Adipocyte (in vitro differentiated cells): ENCODE measurements around the gene SRC.
"Not testable (repeated sequence)": the region's sequence is repeated elsewhere in the genome, so short reads cannot be mapped to it uniquely, and the experiment has no call there.

Experiments used
- DNase-seq: peaks from one replicate; pipeline ENCODE4 v3.0.0-alpha.2; 2015; ENCODE audit warnings: low read depth
- H3K27me3 ChIP-seq: replicated peaks from 2 replicates; pipeline ENCODE4 v1.7.0; 2013; ENCODE audit warnings: mild to moderate bottlenecking, low read length, moderate library complexity; ENCODE audit not compliant: control insufficient read depth, insufficient read depth
- H3K36me3 ChIP-seq: 2 replicates; pipeline ENCODE4 v1.7.0; 2013; ENCODE audit warnings: low read length, mild to moderate bottlenecking, moderate library complexity; ENCODE audit not compliant: control insufficient read depth, insufficient read depth, severe bottlenecking
- H3K4me1 ChIP-seq: 2 replicates; pipeline ENCODE4 v1.7.0; 2013; ENCODE audit warnings: mild to moderate bottlenecking, low read length, moderate library complexity; ENCODE audit not compliant: control insufficient read depth, insufficient read depth
- H3K4me3 ChIP-seq: 2 replicates; pipeline ENCODE4 v1.7.0; 2013; ENCODE audit warnings: mild to moderate bottlenecking, low read length, moderate library complexity
- H3K9ac ChIP-seq: 2 replicates; pipeline ENCODE4 v1.7.0; 2013; ENCODE audit warnings: mild to moderate bottlenecking, low read length, moderate library complexity
- H3K9me3 ChIP-seq: 2 replicates; pipeline ENCODE4 v1.7.0; 2013; ENCODE audit warnings: mild to moderate bottlenecking, low read length, moderate library complexity; ENCODE audit not compliant: control insufficient read depth

SRC gene

DNA sequence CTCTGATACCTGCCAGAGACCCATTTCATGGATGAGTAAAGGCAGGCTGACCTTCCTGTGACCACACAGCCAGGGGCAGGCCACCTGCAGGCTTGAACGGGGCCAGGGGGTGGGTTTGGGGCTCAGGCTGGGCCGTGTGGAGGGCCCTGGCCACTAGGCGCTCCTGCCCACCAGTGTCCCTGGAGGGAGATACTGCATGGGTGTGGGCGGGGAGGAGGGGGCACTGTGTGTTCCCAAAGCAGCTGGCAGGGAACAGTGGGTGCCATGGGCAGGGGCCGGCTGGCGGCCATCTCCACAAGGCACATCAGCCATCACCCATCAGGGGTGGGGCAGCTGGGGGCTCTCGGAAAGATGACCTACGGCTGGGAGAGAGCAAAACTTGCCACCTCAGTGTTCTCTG, 15.4 kb downstream of the SRC start:
- H3K27me3 ChIP-seq, result no peaks in the 10 kb centered on the region
- DNase-seq, result no peak
- no peak overlapping the region for H3K4me3 ChIP-seq
- no peak overlapping the region for H3K9ac ChIP-seq
- peaks cover 19% of the 10 kb centered on the region for H3K4me1 ChIP-seq
- peaks cover 13% of the 10 kb centered on the region for H3K36me3 ChIP-seq
- H3K9me3 ChIP-seq, result no peaks in the 10 kb centered on the region

DNA sequence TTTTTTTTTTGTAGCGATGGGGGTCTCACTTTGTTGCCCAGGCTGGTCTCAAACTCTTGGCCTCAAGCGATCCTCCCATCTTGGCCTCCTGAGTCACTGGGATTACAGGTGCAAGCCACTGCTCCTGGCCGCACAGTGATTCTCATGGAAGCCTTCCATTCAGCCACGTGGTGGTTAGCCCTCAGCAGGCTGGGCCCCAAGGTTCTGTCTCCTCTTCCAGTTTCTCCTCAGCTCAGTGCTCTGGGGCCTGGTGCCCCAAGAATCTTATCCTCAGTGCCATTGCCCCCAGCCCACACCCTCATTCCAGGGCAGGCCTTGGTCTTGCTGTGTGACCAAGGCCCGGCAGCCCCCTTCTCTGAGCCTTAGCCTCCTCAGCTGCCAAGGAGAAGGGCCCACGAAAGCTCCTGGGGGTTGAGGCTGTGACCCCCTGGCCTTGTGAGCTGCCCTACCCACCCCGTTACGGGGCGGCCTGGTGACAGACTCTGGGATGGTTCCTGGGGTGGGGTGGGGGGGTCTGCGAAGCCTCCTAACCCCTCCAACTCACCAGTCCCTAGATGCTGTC, 16.4 kb downstream of the SRC start:
- H3K9ac ChIP-seq, result no peak overlapping the region
- DNase-seq, result no peak
- no peaks in the 10 kb centered on the region for H3K9me3 ChIP-seq
- H3K4me3 ChIP-seq, result no peak overlapping the region
- H3K4me1 ChIP-seq, result peaks cover 14% of the 10 kb centered on the region
- H3K27me3 ChIP-seq, result no peaks in the 10 kb centered on the region
- peaks cover 17% of the 10 kb centered on the region for H3K36me3 ChIP-seq

DNA sequence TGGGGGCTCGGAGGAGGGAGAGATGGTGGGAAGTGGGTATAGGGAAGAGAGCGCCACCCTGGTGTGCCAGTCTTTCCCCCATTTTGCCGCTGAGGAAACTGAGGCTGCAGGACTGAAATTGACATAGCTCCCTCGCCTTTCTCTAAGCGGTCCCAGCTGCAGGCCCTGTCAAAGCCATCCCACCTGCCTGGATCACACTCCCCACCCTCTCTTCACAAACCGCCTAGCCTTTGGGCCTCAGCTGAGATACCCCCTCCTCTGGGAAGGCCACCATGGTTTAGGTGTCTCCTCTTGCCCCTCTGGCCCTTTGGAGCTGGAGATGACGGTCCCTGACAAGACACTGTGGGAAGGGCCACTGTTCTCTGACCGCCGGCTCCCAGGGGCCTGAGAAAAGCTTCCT, 16.9 kb downstream of the SRC start:
- Histone ChIP-seq H3K9ac (no peak overlapping the region), H3K9me3 (no peaks in the 10 kb centered on the region), H3K4me3 (no peak overlapping the region), H3K36me3 (peaks cover 17% of the 10 kb centered on the region), H3K27me3 (no peaks in the 10 kb centered on the region), H3K4me1 (peaks cover 14% of the 10 kb centered on the region)
- DNase-seq, result no peak

- Histone ChIP-seq H3K9ac (no peak overlapping the region), H3K4me3 (no peak overlapping the region), H3K9me3 (no peaks in the 10 kb centered on the region), H3K4me1 (peaks cover 10% of the 10 kb centered on the region), H3K36me3 (peaks cover 17% of the 10 kb centered on the region), H3K27me3 (no peaks in the 10 kb centered on the region)
- no peak for DNase-seq
Measured at GRCh38 chr20:37363221-37364012, 17.5 kb downstream of the SRC start.

DNA sequence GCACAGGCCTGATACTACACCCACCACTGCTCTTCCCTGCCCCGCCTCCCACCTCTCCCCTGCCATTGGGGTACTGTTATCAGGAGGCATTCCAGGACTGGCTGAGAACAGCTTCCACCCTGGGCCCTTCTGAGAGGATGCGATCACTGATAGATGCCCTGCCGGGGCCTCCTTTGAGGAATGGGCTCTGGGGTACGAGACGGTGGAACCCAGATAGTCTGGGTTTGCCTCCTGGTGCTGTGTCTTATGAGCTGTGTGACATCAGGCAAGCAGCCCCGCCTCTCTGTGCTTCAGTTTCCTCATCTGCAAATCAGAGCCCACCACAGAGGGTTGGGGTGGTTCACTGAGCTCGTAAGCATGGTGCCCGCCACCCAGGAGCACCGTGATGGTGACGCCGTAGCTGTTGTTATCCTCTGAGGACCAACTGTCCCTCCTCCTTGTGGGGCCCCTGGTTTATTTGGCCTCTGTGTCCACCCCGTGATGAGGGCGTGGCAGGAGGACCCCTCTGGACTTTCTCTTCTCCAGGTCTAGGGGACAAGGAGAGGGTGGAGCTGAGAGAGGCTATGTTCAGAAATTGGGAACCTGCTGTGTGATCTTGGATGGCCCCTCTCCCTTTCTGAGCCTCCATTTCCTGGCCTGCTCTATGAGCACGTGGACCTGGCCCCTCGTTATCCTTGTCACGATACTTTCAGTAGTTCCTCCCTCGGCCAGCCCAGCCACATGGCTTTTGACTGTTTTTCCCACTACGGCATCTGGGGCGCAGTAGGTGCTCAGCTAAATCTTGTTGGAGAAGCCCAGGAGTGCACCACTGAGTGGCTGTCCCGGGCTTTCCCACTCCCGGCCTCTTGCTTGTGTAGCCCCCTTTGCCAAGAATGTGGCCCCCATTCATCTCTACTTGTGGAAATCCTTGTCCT, 18.3 kb downstream of the SRC start:
- no peak overlapping the region for H3K4me3 ChIP-seq
- H3K4me1 ChIP-seq, result peaks cover 2% of the 10 kb centered on the region
- no peaks in the 10 kb centered on the region for H3K9me3 ChIP-seq
- no peak for DNase-seq
- H3K27me3 ChIP-seq, result no peaks in the 10 kb centered on the region
- H3K9ac ChIP-seq, result no peak overlapping the region
- H3K36me3 ChIP-seq, result peaks cover 17% of the 10 kb centered on the region

DNA sequence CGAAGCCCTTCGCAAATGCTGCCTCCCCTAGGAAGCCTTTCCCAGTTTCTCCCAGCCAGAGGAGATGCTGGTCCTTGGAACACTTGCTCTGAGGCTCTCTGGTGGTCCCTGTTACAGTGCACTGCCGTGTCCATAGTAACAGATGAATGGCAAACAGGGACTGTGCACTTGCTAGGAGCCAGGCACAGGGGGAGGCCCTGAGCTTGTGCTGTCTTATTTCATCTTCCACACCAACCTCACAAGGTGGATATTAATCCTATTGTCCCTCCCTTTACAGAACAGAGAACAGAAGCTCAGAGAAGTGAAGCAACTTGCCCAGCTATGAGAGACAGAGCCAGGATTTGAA, 19.0 kb downstream of the SRC start:
- H3K4me3 ChIP-seq, result no peak overlapping the region
- H3K9me3 ChIP-seq, result no peaks in the 10 kb centered on the region
- no peak for DNase-seq
- no peaks in the 10 kb centered on the region for H3K27me3 ChIP-seq
- H3K36me3 ChIP-seq, result peaks cover 17% of the 10 kb centered on the region
- H3K9ac ChIP-seq, result no peak overlapping the region
- no peaks in the 10 kb centered on the region for H3K4me1 ChIP-seq

GRCh38 chr20:37365760-37366638, 20.1 kb downstream of the SRC start:
- Histone ChIP-seq H3K27me3 (no peaks in the 10 kb centered on the region), H3K4me1 (no peaks in the 10 kb centered on the region), H3K9ac (no peak overlapping the region), H3K36me3 (peaks cover 17% of the 10 kb centered on the region), H3K4me3 (no peak overlapping the region), H3K9me3 (no peaks in the 10 kb centered on the region)
- DNase-seq, result no peak

DNA sequence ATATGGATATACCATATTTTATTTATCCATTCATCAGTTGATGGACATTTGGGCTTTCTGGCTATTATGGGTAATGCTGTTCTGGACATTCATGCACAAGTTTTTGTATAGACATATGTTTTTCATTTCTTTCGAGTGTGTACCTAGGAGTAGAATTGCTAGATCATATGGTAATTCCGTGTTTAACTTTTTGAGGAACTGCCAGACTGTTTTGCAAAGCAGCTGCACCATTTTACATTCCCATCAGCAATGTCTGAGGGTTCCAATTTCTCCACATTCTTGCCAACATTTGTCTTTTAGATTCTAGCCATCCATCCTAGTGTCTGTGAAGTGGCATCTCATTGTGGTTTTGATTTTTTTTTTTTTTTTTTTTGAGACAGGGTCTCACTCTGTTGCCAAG, 20.8 kb downstream of the SRC start:
- Histone ChIP-seq H3K9me3 (no peaks in the 10 kb centered on the region), H3K4me3 (no peak overlapping the region), H3K27me3 (no peaks in the 10 kb centered on the region), H3K36me3 (peaks cover 17% of the 10 kb centered on the region), H3K4me1 (no peaks in the 10 kb centered on the region), H3K9ac (no peak overlapping the region)
- peak; percentile 65 for DNase-seq

DNA sequence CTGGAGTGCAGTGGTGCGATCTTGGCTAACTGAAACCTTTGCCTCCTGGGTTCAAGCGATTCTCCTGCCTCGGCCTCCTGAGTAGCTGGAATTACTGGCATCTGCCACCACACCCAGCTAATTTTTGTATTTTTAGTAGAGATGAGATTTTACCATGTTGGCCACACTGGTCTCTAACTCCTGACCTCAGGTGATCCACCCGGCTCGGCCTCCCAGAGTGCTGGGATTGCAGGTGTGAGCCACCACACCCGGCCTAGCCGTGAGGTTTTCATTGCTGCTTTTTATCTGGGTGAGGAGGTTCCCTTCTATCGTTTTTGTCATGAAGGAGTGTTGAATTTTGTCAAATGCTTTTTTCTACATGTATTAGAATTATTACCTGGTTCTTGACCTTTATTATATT, 23.9 kb downstream of the SRC start:
- Histone ChIP-seq H3K4me3 (no peak overlapping the region), H3K27me3 (no peaks in the 10 kb centered on the region), H3K9me3 (no peaks in the 10 kb centered on the region), H3K9ac (no peak overlapping the region), H3K4me1 (no peaks in the 10 kb centered on the region), H3K36me3 (peaks cover 25% of the 10 kb centered on the region)
- no peak for DNase-seq

DNA sequence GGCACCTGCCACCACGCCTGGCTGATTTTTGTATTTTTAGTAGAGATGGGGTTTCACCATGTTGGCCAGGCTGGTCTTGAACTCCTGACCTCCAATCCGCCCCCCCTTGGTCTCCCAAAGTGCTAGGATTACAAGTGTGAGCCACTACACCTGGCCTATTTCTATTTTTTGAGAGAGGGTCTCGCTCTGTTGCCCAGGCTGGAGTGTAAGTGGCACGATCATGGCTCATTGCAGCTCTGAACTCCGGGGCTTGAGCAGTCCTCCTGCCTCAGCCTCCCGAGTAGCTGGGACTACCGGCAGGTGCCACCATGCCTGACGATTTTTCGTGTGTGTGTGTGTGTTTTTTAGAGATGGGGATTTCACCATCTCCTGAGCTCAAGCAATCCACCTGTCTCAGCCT, 25.9 kb downstream of the SRC start:
- H3K27me3 ChIP-seq, H3K4me3 ChIP-seq, H3K9me3 ChIP-seq, DNase-seq, H3K9ac ChIP-seq, H3K4me1 ChIP-seq: not testable (repeated sequence)
- peaks cover 11% of the 10 kb centered on the region for H3K36me3 ChIP-seq

- no peak for DNase-seq
- H3K36me3 ChIP-seq, result peaks cover 17% of the 10 kb centered on the region
- H3K4me3 ChIP-seq, result no peak overlapping the region
- no peaks in the 10 kb centered on the region for H3K27me3 ChIP-seq
- no peaks in the 10 kb centered on the region for H3K4me1 ChIP-seq
- H3K9ac ChIP-seq, result no peak overlapping the region
- no peaks in the 10 kb centered on the region for H3K9me3 ChIP-seq
Measured at GRCh38 chr20:37372441-37372840, 26.5 kb downstream of the SRC start.
